ENCODE measurements around the gene DNAL1. TPM values are rescaled to one million over a fixed set of nuclear protein-coding genes. Genes with fewer than 3 reads are reported as not detected.

Gene DNAL1
- total RNA-seq, 1 experiment from 2014 or later: 14.3 TPM

- ATAC-seq (no peak), DNase-seq (ENCODE audit: low spot score) (no peak)
- ChIA-PET POLR2A (no interaction called here), CTCF (no interaction called here)
- Mint-ChIP-seq H3K36me3 (peaks cover 4% of the 10 kb centered on the region), H3K27ac (no peak overlapping the region), H3K4me3 (no peak overlapping the region), H3K9me3 (peaks cover 3% of the 10 kb centered on the region; the same call in 1 of the 2 replicates), H3K27me3 (ENCODE audit: low read depth) (no peaks in the 10 kb centered on the region), H3K4me1 (no peaks in the 10 kb centered on the region)
- TF ChIP-seq, protein P1, sequence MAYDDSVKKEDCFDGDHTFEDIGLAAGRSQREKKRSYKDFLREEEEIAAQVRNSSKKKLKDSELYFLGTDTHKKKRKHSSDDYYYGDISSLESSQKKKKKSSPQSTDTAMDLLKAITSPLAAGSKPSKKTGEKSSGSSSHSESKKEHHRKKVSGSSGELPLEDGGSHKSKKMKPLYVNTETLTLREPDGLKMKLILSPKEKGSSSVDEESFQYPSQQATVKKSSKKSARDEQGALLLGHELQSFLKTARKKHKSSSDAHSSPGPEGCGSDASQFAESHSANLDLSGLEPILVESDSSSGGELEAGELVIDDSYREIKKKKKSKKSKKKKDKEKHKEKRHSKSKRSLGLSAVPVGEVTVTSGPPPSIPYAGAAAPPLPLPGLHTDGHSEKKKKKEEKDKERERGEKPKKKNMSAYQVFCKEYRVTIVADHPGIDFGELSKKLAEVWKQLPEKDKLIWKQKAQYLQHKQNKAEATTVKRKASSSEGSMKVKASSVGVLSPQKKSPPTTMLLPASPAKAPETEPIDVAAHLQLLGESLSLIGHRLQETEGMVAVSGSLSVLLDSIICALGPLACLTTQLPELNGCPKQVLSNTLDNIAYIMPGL (CRISPR knock-in tag; IDR thresholded peaks at IDR 0.05): no peak
- no peak for TF ChIP-seq ZNF671 (CRISPR knock-in tag; IDR thresholded peaks at IDR 0.05)
- no peak for TF ChIP-seq ZNF232 (CRISPR knock-in tag; IDR thresholded peaks at IDR 0.05)
- TF ChIP-seq, protein P2, sequence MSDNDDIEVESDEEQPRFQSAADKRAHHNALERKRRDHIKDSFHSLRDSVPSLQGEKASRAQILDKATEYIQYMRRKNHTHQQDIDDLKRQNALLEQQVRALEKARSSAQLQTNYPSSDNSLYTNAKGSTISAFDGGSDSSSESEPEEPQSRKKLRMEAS (CRISPR knock-in tag; IDR thresholded peaks at IDR 0.05): no peak
- TF ChIP-seq PREB (CRISPR knock-in tag; IDR thresholded peaks at IDR 0.05; ENCODE audit: borderline replicate concordance): no peak
- TF ChIP-seq CTCF (IDR thresholded peaks at IDR 0.05): no peak
- TF ChIP-seq ZNF425 (CRISPR knock-in tag; conservative IDR thresholded peaks at IDR 0.05): no peak
- TF ChIP-seq NFYB (CRISPR knock-in tag; conservative IDR thresholded peaks at IDR 0.05; ENCODE audit: low read depth): no peak
- TF ChIP-seq, protein P3, sequence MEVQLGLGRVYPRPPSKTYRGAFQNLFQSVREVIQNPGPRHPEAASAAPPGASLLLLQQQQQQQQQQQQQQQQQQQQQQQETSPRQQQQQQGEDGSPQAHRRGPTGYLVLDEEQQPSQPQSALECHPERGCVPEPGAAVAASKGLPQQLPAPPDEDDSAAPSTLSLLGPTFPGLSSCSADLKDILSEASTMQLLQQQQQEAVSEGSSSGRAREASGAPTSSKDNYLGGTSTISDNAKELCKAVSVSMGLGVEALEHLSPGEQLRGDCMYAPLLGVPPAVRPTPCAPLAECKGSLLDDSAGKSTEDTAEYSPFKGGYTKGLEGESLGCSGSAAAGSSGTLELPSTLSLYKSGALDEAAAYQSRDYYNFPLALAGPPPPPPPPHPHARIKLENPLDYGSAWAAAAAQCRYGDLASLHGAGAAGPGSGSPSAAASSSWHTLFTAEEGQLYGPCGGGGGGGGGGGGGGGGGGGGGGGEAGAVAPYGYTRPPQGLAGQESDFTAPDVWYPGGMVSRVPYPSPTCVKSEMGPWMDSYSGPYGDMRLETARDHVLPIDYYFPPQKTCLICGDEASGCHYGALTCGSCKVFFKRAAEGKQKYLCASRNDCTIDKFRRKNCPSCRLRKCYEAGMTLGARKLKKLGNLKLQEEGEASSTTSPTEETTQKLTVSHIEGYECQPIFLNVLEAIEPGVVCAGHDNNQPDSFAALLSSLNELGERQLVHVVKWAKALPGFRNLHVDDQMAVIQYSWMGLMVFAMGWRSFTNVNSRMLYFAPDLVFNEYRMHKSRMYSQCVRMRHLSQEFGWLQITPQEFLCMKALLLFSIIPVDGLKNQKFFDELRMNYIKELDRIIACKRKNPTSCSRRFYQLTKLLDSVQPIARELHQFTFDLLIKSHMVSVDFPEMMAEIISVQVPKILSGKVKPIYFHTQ (CRISPR knock-in tag; IDR thresholded peaks at IDR 0.05): no peak
- no peak for TF ChIP-seq JAZF1 (CRISPR knock-in tag; IDR thresholded peaks at IDR 0.05)
- TF ChIP-seq, protein P4, sequence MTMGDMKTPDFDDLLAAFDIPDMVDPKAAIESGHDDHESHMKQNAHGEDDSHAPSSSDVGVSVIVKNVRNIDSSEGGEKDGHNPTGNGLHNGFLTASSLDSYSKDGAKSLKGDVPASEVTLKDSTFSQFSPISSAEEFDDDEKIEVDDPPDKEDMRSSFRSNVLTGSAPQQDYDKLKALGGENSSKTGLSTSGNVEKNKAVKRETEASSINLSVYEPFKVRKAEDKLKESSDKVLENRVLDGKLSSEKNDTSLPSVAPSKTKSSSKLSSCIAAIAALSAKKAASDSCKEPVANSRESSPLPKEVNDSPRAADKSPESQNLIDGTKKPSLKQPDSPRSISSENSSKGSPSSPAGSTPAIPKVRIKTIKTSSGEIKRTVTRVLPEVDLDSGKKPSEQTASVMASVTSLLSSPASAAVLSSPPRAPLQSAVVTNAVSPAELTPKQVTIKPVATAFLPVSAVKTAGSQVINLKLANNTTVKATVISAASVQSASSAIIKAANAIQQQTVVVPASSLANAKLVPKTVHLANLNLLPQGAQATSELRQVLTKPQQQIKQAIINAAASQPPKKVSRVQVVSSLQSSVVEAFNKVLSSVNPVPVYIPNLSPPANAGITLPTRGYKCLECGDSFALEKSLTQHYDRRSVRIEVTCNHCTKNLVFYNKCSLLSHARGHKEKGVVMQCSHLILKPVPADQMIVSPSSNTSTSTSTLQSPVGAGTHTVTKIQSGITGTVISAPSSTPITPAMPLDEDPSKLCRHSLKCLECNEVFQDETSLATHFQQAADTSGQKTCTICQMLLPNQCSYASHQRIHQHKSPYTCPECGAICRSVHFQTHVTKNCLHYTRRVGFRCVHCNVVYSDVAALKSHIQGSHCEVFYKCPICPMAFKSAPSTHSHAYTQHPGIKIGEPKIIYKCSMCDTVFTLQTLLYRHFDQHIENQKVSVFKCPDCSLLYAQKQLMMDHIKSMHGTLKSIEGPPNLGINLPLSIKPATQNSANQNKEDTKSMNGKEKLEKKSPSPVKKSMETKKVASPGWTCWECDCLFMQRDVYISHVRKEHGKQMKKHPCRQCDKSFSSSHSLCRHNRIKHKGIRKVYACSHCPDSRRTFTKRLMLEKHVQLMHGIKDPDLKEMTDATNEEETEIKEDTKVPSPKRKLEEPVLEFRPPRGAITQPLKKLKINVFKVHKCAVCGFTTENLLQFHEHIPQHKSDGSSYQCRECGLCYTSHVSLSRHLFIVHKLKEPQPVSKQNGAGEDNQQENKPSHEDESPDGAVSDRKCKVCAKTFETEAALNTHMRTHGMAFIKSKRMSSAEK (CRISPR knock-in tag; IDR thresholded peaks at IDR 0.05; ENCODE audit: borderline replicate concordance): no peak
Measured at GRCh38 chr14:73684627-73685026, 39.8 kb downstream of the DNAL1 start.
